ENCODE data around the gene TXNL4B. TPM values are rescaled to one million over a fixed set of nuclear protein-coding genes. Genes with fewer than 3 reads are reported as not detected.

TXNL4B gene
- total RNA-seq, 1 experiment from 2014 or later = 9.9 TPM

DNA sequence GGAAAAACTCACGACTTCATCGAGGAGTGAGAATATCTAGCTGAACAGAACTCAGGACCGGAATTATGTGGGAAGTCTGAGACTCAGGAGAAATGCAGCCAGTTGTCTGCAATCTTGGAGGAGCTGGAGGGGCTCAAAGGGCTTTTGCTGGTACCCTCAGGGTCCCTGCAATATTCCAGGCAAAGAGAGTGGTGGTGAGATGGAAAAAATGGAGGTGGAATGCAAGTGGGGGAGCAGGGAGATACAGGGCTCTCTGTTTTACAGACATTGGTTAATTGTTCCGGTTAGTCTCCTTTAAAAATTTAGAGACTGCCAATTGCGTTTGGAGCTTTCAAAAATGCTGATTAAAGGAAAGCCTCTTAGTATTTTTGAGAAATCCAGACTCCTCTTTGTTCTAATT, 57.3 kb downstream of the TXNL4B start:
- Mint-ChIP-seq H3K9me3 (no peaks in the 10 kb centered on the region; a peak in 1 of 5 replicates), H3K27ac (peak overlapping the region in 2 of 3 experiments; percentile 3 to 76; a peak in 2 of 7 replicates), H3K4me1 (peaks cover 11 to 16% of the 10 kb centered on the region in 2 experiments), H3K4me3 (no peak overlapping the region), H3K27me3 (ENCODE audit: low read depth) (no peaks in the 10 kb centered on the region), H3K36me3 (ENCODE audit: insufficient read depth in 1 of 3, low read depth in 3 of 3) (no peaks in the 10 kb centered on the region; a peak in 1 of 7 replicates)
- no peak overlapping the region for H3K4ac ChIP-seq (ENCODE audit: low read depth, low read length)
- no peaks in the 10 kb centered on the region for H3K27me3 ChIP-seq (ENCODE audit: insufficient read depth, low read length)
- WGBS (ENCODE audit: extremely low coverage, insufficient read length, low lambda C conversion rate) = no CpG with 5 or more reads among the region's 5 CpGs
- no peak overlapping the region for H3K9ac ChIP-seq (ENCODE audit: extremely low read depth, insufficient read length, low read length)
- no peak overlapping the region for H4K91ac ChIP-seq (ENCODE audit: insufficient read length, low read depth, low read length)
- no peaks in the 10 kb centered on the region for H3K9me3 ChIP-seq (ENCODE audit: control insufficient read depth, low read depth, low read length)
- no peak overlapping the region for H2AK5ac ChIP-seq (ENCODE audit: insufficient read length, low read length)
- no peak overlapping the region for H2BK120ac ChIP-seq (ENCODE audit: low read depth, low read length, poor library complexity, severe bottlenecking)
- H3K14ac ChIP-seq (ENCODE audit: insufficient read depth, low read length) = no peak overlapping the region
- H3K27ac ChIP-seq (ENCODE audit: insufficient read length, low read depth, low read length) = no peak overlapping the region
- H4K5ac ChIP-seq (ENCODE audit: insufficient read length, low read depth, low read length) = no peak overlapping the region
- no peak overlapping the region for H2BK12ac ChIP-seq (ENCODE audit: insufficient read length, low read depth, low read length)
- H3K23me2 ChIP-seq (ENCODE audit: insufficient read length, low read depth, low read length, poor library complexity, severe bottlenecking) = no peaks in the 10 kb centered on the region
- TF ChIP-seq, protein P1, sequence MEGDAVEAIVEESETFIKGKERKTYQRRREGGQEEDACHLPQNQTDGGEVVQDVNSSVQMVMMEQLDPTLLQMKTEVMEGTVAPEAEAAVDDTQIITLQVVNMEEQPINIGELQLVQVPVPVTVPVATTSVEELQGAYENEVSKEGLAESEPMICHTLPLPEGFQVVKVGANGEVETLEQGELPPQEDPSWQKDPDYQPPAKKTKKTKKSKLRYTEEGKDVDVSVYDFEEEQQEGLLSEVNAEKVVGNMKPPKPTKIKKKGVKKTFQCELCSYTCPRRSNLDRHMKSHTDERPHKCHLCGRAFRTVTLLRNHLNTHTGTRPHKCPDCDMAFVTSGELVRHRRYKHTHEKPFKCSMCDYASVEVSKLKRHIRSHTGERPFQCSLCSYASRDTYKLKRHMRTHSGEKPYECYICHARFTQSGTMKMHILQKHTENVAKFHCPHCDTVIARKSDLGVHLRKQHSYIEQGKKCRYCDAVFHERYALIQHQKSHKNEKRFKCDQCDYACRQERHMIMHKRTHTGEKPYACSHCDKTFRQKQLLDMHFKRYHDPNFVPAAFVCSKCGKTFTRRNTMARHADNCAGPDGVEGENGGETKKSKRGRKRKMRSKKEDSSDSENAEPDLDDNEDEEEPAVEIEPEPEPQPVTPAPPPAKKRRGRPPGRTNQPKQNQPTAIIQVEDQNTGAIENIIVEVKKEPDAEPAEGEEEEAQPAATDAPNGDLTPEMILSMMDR (conservative IDR thresholded peaks at IDR 0.05) = no peak
- no peak overlapping the region for H3K4me2 ChIP-seq (ENCODE audit: insufficient read depth, insufficient read length, low read length)
- H3T11ph ChIP-seq (ENCODE audit: low read length) = no peak overlapping the region
- no peak overlapping the region for H2AFZ ChIP-seq (ENCODE audit: low read length)
- no peak overlapping the region for H4K8ac ChIP-seq (replicated peaks; ENCODE audit: insufficient read length, low read depth, low read length)
- no peak overlapping the region for H2BK5ac ChIP-seq (ENCODE audit: insufficient read length, low read length)
- no peaks in the 10 kb centered on the region for H3K79me1 ChIP-seq (ENCODE audit: insufficient read depth, low read depth, low read length, poor library complexity, severe bottlenecking)
- no peak overlapping the region for H2BK20ac ChIP-seq (ENCODE audit: low read depth, low read length, poor library complexity, severe bottlenecking)
- no peak for DNase-seq
- no peak overlapping the region for H2BK15ac ChIP-seq (ENCODE audit: low read depth, low read length)
- H3K18ac ChIP-seq (ENCODE audit: insufficient read length, low read depth, low read length) = no peak overlapping the region
- no peaks in the 10 kb centered on the region for H4K20me1 ChIP-seq (ENCODE audit: control insufficient read depth, insufficient read depth, insufficient read length)
- H3K23ac ChIP-seq (ENCODE audit: insufficient read length, low read depth, low read length) = no peak overlapping the region
- no peak overlapping the region for H3K56ac ChIP-seq (ENCODE audit: insufficient read length, low read depth, low read length)
- H3K4me1 ChIP-seq (ENCODE audit: insufficient read depth, low read length) = no peaks in the 10 kb centered on the region
- H3K79me2 ChIP-seq (ENCODE audit: insufficient read depth, low read length) = no peaks in the 10 kb centered on the region; the same call in 1 of the 2 replicates

Other genes starting within 250 kb of the TXNL4B start
- 30.1 and 30.3 TPM in 2 replicates for gene ATXN1L, start 247.6 kb downstream of the TXNL4B start, total RNA-seq (2021)
- 11.6 and 12.5 TPM in 2 replicates for gene ZNF821, start 209.4 kb downstream of the TXNL4B start, total RNA-seq (2021)
- gene IST1, start 198.1 kb downstream of the TXNL4B start, total RNA-seq (2021) = 263 and 264 TPM in 2 replicates
- not detected in 2 replicates for gene PKD1L3, start 93.2 kb downstream of the TXNL4B start, total RNA-seq (2021)
- 16.4 and 18.8 TPM in 2 replicates for gene DHODH, start 84.9 kb downstream of the TXNL4B start, total RNA-seq (2021)
- not detected in 2 replicates for gene HP, start 39.1 kb downstream of the TXNL4B start, total RNA-seq (2021)
- gene HPR, start 30.4 kb downstream of the TXNL4B start, total RNA-seq (2021) = not detected in 2 replicates
- gene DHX38, start 227 bp upstream of the TXNL4B start, total RNA-seq (2021) = 60.5 and 64.2 TPM in 2 replicates
- gene PMFBP1, start 78.5 kb upstream of the TXNL4B start, total RNA-seq (2021) = 1.6 and 2.7 TPM in 2 replicates

All from H9 (cell line).